ENCODE data around the gene SLC9C1. TPM values are rescaled to one million over a fixed set of nuclear protein-coding genes. Genes with fewer than 3 reads are reported as not detected.

Gene SLC9C1
- total RNA-seq, 6 experiments from 2014 or later, result not detected

DNA sequence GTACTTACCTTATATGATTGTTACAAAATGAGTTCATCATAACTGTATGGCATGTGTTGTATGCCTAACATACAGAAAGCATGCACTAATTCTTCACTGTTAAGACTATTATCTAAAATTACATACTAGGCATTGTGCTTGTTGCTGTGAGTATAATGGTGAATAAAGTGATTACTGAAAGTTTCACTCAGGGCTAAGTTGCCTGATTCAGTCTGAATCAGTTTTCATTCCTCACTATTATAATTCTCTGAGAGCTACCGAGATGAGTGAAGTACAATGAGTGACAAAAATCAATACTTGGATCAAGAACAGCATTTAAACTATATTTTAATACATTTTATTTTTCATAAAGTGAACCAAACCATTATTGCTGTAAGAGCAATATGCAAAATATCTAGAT lies 153.4 kb downstream of the SLC9C1 start:
- Mint-ChIP-seq H3K4me3 (no peak overlapping the region), H3K9me3 (peaks cover 4% of the 10 kb centered on the region; the same call in 1 of the 2 replicates), H3K27me3 (ENCODE audit: insufficient read depth) (no peaks in the 10 kb centered on the region; the same call in 1 of the 2 replicates), H3K4me1 (ENCODE audit: low read depth) (0 out of 2 replicates have a peak, but pooled peaks cover 7% of the 10 kb centered on the region), H3K27ac (no peak overlapping the region), H3K36me3 (ENCODE audit: low read depth) (peaks cover 10% of the 10 kb centered on the region)
- TF ChIP-seq, protein P1, sequence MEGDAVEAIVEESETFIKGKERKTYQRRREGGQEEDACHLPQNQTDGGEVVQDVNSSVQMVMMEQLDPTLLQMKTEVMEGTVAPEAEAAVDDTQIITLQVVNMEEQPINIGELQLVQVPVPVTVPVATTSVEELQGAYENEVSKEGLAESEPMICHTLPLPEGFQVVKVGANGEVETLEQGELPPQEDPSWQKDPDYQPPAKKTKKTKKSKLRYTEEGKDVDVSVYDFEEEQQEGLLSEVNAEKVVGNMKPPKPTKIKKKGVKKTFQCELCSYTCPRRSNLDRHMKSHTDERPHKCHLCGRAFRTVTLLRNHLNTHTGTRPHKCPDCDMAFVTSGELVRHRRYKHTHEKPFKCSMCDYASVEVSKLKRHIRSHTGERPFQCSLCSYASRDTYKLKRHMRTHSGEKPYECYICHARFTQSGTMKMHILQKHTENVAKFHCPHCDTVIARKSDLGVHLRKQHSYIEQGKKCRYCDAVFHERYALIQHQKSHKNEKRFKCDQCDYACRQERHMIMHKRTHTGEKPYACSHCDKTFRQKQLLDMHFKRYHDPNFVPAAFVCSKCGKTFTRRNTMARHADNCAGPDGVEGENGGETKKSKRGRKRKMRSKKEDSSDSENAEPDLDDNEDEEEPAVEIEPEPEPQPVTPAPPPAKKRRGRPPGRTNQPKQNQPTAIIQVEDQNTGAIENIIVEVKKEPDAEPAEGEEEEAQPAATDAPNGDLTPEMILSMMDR (IDR thresholded peaks at IDR 0.05), result no peak
- no peak for DNase-seq

DNA sequence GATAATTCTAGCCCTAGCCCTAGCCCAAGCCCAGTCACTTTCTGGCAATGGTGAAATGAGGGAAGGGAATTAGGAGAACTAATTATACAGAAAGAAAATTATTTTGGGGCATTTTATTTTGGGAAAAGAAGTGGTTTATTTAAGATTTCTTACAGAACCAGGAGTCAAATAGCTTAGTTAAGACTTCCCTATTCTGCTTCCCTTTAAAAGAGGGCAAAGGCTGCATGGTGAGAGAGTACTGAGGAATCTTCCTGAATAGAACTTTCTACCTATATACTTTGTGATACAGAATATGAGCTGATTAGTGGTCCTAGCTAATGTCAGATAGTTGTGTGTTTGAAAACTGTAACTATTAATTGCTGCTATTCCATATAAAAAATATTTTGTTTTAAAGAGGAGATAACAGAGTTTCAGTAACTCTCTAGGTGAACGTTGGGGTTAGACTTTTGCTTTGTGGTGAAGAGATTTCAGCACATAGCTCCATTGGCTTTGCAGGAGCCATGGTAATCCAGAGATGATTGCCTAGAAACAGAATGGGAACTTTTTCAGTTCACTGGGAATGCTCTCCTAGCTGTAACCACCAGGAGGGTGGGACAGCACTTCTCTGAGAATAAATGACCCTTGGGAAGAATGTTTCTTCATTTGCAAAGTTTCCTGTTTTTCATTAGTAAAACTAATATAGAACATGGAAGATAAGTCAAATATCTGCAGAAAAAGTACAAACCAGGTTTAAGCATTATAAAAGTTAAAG lies 155.6 kb downstream of the SLC9C1 start:
- TF ChIP-seq, protein P1 (IDR thresholded peaks at IDR 0.05), result 0 out of 2 replicates have a peak, but pooled peaks have one; percentile 6
- peaks cover 10% of the 10 kb centered on the region for H3K4me1 Mint-ChIP-seq (ENCODE audit: low read depth)
- no peaks in the 10 kb centered on the region for H3K36me3 Mint-ChIP-seq (ENCODE audit: low read depth)
- no peak for DNase-seq
- H3K9me3 Mint-ChIP-seq, result no peaks in the 10 kb centered on the region
- H3K4me3 Mint-ChIP-seq, result no peak overlapping the region
- H3K27ac Mint-ChIP-seq, result no peak overlapping the region
- no peaks in the 10 kb centered on the region; the same call in 1 of the 2 replicates for H3K27me3 Mint-ChIP-seq (ENCODE audit: insufficient read depth)

DNA sequence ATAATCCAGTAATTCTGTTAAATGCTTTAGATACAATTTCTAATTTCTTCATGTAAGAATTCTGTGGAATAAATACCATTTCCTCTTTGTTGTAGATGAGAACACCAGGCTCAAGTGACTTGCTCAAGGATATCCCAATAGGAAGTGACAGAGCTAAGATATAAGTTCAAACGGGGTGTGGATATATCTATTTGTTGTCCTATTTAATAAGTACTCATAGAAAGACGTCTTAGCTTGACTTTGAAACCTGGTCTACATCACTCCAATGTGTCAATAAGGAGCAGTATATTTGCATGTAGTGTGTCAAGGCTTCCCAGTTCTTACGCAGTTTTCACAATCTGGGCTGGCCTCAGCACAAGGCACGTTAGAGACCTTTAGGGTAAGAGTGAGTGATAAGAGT lies 156.2 kb downstream of the SLC9C1 start:
- Mint-ChIP-seq H3K27me3 (ENCODE audit: insufficient read depth) (no peaks in the 10 kb centered on the region; the same call in 1 of the 2 replicates), H3K9me3 (no peaks in the 10 kb centered on the region), H3K4me3 (no peak overlapping the region), H3K4me1 (ENCODE audit: low read depth) (peaks cover 6% of the 10 kb centered on the region), H3K36me3 (ENCODE audit: low read depth) (no peaks in the 10 kb centered on the region), H3K27ac (no peak overlapping the region)
- no peak for DNase-seq
- TF ChIP-seq, protein P1 (IDR thresholded peaks at IDR 0.05), result no peak

DNA sequence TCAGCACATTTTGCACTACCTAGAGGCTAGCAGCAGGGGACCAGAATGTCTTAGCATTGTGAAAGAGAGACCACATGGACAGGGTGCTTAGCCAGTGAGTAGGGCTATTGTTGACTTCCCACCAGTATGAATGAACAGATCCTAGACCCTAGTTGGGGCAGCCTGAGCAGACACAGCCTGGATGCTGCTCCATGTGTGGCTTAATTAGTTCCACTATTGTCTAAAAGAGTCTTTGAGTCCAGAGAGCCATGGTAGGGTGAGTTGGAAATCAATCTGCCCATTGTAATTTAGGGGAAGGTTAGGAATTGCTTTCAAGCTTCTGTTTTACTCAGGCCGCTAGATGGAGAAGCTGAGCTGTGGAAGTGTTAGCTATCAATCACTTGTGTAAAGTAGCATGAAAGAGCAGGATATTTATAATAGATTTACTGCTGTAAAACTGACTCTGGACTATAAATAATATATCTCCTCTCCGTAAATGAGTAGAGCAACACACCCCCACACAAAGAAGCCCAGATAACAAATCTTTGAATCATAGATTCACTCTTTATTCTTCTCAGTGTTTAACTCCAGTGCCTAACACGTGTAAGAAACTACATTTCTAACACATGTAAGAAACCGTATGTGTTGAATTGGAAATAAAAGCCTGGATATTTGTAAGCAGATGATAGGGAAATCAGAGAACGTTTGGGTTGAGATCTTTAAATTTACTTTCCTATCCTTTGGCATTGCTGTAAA lies 156.9 kb downstream of the SLC9C1 start:
- DNase-seq, result peak; percentile 34
- Mint-ChIP-seq H3K27ac (no peak overlapping the region), H3K4me1 (ENCODE audit: low read depth) (peaks cover 6% of the 10 kb centered on the region), H3K9me3 (no peaks in the 10 kb centered on the region), H3K36me3 (ENCODE audit: low read depth) (no peaks in the 10 kb centered on the region), H3K4me3 (no peak overlapping the region), H3K27me3 (ENCODE audit: insufficient read depth) (no peaks in the 10 kb centered on the region; the same call in 1 of the 2 replicates)
- TF ChIP-seq, protein P1 (IDR thresholded peaks at IDR 0.05), result peak; percentile 76

DNA sequence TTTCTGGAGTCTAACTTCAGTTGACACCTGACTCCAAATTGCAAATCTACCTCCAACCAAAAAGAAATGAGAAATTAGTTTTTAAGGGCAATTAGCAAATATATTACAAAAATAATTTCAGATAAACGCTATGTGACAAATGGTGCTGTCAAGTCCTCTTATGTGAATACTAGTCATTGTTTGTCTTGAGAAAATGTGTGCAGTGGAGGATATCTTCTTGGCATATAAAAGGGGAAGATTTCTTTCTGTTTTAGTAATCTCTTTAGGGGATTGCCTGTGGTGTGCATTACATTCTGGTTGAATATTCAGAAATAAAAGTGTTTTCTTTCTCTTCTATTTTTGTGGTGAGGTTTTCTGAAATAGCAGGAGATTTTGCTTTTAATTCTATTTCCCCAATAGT lies 158.0 kb downstream of the SLC9C1 start:
- H3K4me1 Mint-ChIP-seq (ENCODE audit: low read depth), result peaks cover 6% of the 10 kb centered on the region
- H3K27me3 Mint-ChIP-seq (ENCODE audit: insufficient read depth), result no peaks in the 10 kb centered on the region; the same call in 1 of the 2 replicates
- no peak overlapping the region for H3K27ac Mint-ChIP-seq
- DNase-seq, result no peak
- no peak overlapping the region for H3K4me3 Mint-ChIP-seq
- TF ChIP-seq, protein P1 (IDR thresholded peaks at IDR 0.05), result no peak
- no peaks in the 10 kb centered on the region for H3K36me3 Mint-ChIP-seq (ENCODE audit: low read depth)
- no peaks in the 10 kb centered on the region for H3K9me3 Mint-ChIP-seq

Data from HFFc6 (cell line).